GM19397 (cell line): ENCODE results near the gene EEF1A2.
"Not testable (repeated sequence)": the region's sequence is repeated elsewhere in the genome, so short reads cannot be mapped to it uniquely, and the experiment has no call there.

Experiments used
- ATAC-seq: cut with Tn5 transposase; IDR thresholded peaks from one replicate; pipeline ENCODE4 v1.9.1; 2021; ENCODE audit warnings: mild to moderate bottlenecking, moderate library complexity; ENCODE audit not compliant: unreplicated experiment

Gene EEF1A2

DNA sequence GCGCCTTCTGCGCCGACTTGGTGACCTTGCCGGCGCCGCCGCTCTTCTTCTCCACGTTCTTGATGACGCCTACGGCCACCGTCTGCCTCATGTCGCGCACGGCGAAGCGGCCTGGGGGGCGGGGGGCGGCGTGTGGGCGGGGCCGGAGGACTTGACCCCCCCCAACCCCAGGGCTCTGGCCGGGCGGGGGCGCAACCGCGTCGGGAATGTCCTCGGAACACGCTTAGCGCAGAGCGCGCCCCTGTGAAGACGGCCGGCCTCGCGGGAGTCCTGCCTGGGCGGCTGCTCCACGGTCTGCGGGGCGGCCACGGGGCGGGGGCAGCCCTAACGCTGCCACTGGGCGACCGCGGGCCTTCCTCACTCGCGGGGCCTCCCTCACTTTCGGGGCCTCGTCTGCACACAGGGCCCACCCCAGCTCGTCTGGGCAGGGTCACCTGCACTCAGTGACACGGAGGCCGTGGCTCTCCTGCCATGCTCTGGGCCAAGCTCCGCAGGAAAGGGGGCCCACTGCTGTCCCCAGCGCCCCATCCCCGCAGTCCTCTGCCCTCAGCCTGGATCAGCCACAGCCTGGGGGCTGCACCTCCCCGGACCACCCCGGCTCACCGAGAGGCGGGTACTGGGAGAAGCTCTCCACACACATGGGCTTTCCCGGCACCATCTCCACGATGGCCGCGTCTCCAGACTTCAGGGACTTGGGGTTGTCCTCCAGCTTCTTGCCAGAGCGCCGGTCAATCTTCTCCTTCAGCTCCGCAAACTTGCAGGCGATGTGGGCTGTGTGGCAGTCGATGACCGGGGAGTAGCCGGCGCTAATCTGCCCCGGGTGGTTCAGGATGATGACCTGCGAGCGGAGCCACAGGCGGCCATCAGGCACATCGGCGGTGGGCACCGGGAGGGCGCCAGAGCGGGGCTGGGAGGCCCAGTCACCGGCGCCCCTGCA, 10.3 kb downstream of the EEF1A2 start:
- ATAC-seq, result no peak

DNA sequence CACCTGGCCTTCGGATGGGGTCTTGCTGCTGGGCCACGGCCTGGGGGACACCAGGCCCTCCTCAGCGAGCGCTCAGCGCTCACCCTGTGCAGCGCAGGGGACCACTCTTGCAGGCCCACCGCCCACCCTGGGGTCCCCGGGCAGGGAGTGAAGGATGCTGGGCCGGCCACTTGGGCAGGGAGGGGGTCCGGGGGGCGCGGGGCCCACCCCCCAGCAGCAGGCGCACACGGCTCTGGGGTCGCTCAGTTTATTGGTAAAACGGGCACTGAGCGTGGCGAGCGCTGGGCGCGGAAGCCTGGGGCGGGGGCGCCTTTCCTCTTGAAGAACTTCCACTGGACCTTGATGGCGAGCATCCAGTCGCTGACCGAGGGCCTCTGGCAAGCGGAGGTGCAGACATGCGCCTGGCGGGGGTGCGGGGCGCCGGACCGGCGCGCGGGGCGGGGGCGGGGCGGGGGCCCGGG, 11.1 kb downstream of the EEF1A2 start:
- no peak for ATAC-seq

GRCh38 chr20:63487116-63487764, 11.6 kb downstream of the EEF1A2 start:
- no peak for ATAC-seq

DNA sequence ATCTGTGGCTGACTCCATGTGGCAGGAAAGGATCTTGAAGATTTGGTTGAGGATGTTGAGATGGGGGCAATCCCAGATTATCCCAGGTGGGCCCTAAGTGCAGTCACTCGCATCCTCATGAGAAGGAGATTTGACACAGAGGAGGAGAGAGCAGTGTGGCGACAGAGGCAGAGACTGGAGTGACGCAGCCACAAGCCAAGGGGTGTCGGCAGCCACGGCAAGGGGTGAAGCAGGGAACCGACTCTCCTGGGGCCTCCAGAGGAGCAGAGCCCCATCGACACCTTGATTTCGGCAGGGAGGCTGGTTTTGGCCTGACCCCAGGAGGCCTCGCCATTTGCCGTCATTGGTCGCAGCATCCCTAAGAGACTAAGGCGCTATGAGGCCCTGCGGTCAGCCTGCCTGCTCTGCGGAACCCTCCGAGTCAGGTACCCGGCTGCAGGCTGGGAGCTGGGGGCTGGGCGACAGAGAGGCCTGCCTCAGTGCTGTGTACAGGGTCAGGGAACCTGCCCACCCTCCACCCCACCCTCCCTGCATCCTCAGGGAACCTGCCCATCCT, 12.5 kb downstream of the EEF1A2 start:
- no peak for ATAC-seq

GRCh38 chr20:63484651-63485403, 14.1 kb downstream of the EEF1A2 start:
- ATAC-seq, result no peak

- ATAC-seq, result no peak
These were observed 14.6 kb downstream of the EEF1A2 start for GRCh38 chr20:63484236-63484635.

DNA sequence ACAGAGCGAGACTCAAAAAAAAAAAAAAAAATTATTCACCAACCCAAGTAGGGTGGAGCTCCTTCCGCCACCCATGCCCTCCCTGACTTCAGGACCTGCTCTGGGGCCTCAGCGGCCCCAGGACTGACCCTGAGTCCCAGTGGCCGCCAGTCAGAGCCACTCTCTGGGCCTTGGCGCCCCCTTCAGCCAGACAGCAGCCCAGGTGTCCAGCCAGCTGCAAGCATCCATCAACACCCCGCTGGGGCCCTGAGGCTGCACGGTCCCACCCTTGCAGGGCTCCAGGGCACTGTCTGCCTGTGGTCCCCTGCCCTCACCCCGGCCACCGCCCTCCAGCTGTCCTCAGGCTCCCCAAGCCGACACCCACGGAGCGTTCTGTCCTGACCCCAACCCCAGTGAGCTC, 15.0 kb downstream of the EEF1A2 start:
- no peak for ATAC-seq

- no peak for ATAC-seq
These were observed 16.8 kb downstream of the EEF1A2 start for GRCh38 chr20:63482021-63482587.

DNA sequence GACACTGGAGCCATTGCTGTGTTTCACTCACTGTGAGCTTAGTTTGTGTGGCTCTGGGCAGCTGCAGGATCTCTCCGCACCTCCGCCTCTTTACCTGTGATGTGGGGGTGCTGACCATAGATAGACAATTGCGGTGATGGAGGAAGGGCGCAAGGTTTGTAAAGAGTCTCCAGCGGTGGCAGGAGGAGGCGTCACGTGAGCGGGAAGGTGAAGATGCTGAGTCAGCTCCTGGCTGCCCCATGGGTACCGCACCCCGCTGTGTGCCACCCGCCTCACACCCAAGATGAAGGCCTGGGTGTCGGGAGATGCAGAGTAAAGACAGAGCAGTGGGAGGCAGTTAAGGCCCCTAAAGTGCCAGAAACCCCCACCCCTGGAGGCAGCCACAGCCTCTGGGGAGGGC, 17.4 kb downstream of the EEF1A2 start:
- ATAC-seq, result no peak

DNA sequence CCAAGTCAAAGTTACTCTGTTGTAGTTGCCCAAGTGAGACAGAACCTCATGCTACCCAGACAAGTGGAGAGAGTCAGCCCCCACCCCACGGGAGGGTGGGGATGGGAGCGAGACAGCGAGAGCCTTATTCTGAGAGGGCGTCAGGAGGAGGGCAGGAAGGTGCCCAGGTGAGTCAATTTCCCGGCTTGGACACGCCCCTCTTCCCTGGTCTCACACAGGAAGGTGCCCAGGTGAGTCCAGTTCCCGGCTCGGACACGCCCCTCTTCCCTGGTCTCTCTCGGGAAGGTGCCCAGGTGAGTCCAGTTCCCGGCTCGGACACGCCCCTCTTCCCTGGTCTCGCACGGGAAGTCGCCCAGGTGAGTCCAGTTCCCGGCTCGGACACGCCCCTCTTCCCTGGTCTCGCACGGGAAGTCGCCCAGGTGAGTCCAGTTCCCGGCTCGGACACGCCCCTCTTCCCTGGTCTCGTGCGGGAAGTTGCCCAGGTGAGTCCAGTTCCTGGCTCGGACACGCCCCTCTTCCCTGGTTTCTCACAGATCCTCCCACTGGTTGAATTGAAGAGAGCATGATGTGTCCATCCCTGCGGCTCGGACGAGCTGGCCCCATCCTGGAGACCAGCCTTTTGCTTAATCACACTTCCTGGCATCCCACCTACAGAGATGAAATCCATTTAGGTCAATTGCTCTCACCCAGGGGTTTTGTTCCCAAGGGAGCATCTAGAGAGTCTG, 19.0 kb downstream of the EEF1A2 start:
- not testable (repeated sequence) for ATAC-seq

DNA sequence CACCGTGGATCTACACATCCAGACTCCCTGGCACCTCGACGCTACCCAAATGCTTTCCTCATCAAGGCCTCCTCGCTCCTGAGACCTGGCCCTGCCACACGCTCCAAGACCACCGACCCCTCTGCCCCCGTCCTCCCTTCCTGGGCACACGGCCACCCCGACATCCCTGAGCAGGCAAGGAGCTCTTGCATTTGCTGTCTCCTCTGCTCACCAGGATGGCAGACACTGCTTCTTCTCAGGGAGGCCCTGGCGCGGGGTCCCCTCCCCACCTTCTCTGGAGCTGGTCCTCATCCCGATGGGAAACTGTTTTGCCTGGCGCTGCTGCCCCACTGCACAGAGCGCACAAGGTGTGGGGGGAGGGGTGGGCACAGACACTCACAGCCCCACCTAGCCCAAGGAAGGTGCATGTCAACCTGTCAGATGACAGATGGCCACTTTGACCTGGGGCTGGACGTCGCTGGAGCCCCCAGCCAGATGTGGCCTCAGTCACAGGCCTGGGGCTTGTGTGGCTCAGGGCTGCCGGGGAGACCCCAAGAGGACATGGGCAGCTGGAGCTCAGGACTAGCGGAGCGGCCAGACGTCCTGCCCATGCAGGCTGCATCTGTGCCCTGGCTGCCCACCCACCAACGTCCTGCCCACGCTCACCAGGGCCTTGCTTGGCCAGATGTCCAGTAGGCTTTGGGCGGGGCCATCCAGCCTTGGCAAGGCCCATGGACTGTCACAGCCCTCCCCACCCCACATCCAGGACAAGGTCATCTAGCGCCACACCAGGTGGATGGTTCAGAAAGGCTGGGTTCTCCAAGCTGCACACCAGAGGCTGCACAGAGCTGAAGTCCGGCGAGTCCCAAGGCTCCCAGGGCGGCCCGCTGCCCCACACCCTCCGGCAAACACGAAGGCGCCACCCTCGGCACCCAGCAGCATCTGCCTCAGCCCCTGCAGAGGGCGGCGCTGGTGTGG, 20.3 kb downstream of the EEF1A2 start:
- no peak for ATAC-seq

DNA sequence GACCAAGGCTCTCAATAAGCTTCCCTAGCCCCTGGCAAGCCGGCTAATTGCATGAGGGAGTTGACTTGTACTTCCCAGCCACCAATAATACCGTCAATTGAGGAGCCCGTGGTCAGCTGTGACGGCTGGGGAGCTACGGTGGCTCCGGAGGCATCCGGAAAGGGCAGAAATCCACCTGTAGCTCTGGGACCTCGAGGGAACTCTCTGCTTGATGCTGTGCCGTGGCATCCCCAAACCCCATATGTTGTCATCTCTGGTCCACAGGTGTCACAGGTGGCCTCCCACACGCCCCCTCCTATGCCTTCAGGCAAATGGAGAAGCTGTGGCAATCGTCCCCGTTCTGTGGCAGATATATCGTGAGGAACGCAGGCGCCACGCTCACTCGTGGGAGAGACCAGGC, 20.9 kb downstream of the EEF1A2 start:
- ATAC-seq, result no peak

GRCh38 chr20:63477061-63477616, 21.7 kb downstream of the EEF1A2 start:
- ATAC-seq, result no peak

- ATAC-seq, result no peak
These were observed 23.7 kb downstream of the EEF1A2 start for GRCh38 chr20:63475209-63475608.

DNA sequence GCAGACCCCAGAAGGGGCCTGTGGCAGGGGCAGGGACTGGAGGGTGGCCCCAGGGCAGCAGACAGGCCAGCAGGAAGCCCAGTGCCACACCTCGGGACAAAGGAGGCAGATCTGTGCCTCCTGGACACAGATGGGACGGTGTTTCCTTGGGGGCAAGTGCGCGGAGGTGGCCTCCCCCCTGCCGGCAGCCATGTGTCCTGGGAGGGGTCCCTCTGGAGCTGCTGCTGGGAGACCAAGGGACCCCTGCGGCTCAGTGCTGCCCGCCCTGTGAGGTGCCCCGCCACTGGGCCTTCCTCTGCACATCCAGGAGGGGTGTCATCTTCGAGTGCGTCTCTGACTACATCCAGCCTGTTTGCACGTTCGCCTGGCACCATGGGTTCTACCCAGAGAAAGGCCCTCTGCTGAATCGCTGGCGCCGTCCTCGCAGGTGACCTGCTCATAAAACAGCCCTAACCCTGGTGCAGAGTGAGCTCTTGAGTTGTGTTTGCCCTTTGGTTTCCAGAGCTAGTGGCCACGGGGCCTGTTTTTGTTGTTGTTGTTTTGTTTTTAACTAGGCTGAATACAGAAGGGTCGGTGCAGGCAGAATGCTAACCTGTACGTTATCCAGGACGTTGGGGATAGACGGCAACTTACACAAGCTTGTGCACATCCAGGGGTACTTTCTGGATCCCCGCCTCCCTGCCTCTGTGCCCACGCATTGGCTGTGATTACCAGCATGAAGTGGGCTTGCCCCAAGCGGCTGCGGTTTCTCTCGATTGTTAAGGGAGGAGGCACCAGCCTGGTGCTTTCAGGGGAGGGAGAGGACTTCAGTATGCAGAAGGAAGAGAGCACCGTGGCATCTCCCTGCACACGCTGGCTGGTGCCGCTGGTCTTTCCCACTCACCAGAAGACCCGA, 25.1 kb downstream of the EEF1A2 start:
- ATAC-seq, result no peak

GRCh38 chr20:63472862-63473390, 26.0 kb downstream of the EEF1A2 start:
- ATAC-seq, result no peak
